IPS-18c (cell line): ENCODE results near the gene COL19A1.
"Not testable (repeated sequence)": the region's sequence is repeated elsewhere in the genome, so short reads cannot be mapped to it uniquely, and the experiment has no call there.

Experiments used
- H3K4me3 ChIP-seq: 2 replicates; pipeline ENCODE4 v1.7.0; 2013; ENCODE audit warnings: low read depth, mild to moderate bottlenecking, low read length, moderate library complexity; ENCODE audit not compliant: insufficient read depth
- H3K9me3 ChIP-seq: one replicate; pipeline ENCODE4 v1.6.1; 2013; ENCODE audit warnings: mild to moderate bottlenecking, low read length, moderate library complexity; ENCODE audit not compliant: control insufficient read depth, insufficient read depth

The COL19A1 gene

GRCh38 chr6:69866351-69866769 is at the start of gene COL19A1:
TSS of gene COL19A1 (plus strand) at chr6:69866556. CDS start at chr6:69879568, 13,012 bp downstream.
- Histone ChIP-seq H3K4me3 (peak within 1 kb of the TSS; percentile 64), H3K9me3 (peaks cover 3% of the 10 kb centered on the region)

GRCh38 chr6:69816569-69816968 is 49.8 kb upstream of the COL19A1 start:
- Histone ChIP-seq H3K4me3 (no peak overlapping the region), H3K9me3 (peaks cover 2% of the 10 kb centered on the region)

DNA sequence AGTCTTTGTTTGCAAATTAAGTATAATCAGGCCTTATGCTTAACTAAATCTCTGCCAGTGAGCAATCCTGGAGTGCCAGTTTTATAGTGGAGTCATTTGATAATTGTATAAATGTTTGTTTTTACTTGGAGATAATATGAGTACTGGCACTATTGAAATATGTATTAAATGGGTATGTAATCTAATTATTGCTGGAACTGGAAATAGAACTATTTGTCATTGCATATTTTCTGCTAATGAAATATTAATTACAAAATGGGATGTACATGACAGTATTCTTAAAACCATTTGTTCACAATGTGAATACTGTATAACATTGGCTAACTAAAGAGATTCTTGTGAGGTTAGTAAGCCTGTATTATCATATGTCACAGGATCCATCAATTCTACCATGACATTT is 49.0 kb upstream of the COL19A1 start:
- H3K9me3 ChIP-seq = no peaks in the 10 kb centered on the region
- H3K4me3 ChIP-seq = no peak overlapping the region

GRCh38 chr6:69818223-69818930 is 48.0 kb upstream of the COL19A1 start:
- Histone ChIP-seq H3K4me3 (no peak overlapping the region), H3K9me3 (no peaks in the 10 kb centered on the region)

DNA sequence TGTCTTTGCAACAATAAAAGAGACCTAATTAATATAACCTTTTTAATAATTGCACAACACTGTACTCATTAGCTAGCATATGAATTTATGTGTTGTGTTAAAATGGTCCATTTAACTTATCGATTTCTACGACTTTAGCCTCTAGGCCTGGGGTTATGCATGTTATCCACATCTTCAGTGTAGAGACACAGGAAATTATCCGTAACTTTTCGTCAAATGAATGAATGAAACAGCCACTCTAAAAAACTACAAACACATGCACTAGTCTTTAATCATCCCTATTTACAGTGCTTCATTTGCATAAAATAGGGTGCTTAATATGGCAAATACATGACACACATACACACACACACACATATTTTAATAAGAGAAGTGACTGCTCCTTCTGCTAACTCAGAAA is 47.2 kb upstream of the COL19A1 start:
- Histone ChIP-seq H3K9me3 (no peaks in the 10 kb centered on the region), H3K4me3 (no peak overlapping the region)

- no peak overlapping the region for H3K4me3 ChIP-seq
- H3K9me3 ChIP-seq = no peaks in the 10 kb centered on the region
These were observed 46.3 kb upstream of the COL19A1 start for GRCh38 chr6:69820018-69820417.

DNA sequence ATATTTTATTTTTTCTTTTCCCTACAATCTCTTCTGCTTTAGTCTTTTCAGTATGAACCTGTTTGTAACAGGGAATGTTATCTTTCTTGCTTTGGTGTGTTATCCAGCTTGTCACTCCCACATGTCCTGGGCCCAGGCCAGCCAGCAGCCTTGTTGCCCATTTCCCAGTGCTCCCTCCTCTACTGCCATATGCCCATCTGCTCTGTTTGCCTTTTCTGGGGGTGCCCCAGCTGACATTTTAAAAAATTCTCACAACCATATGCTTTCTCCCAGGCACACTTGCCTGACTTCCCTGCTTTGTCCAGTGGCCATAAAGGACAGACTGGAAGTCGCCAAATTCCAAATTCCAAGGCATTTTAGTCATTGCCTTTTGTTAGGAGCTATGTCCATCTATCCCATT is 45.9 kb upstream of the COL19A1 start:
- H3K4me3 ChIP-seq = no peak overlapping the region
- no peaks in the 10 kb centered on the region for H3K9me3 ChIP-seq

- not testable (repeated sequence) for H3K9me3 ChIP-seq, H3K4me3 ChIP-seq
These were observed 42.0 kb upstream of the COL19A1 start for GRCh38 chr6:69824355-69824754.

- H3K9me3 ChIP-seq = no peaks in the 10 kb centered on the region
These were observed 40.5 kb upstream of the COL19A1 start for GRCh38 chr6:69825904-69826303.

GRCh38 chr6:69827276-69827893 is 39.0 kb upstream of the COL19A1 start:
- no peak overlapping the region for H3K4me3 ChIP-seq

More at GRCh38 chr6:69825904-69826303, 40.5 kb upstream of the COL19A1 start:
- no peak overlapping the region for H3K4me3 ChIP-seq

GRCh38 chr6:69832558-69832957 is 33.8 kb upstream of the COL19A1 start:
- H3K9me3 ChIP-seq = no peaks in the 10 kb centered on the region
- H3K4me3 ChIP-seq = no peak overlapping the region

More at GRCh38 chr6:69827276-69827893, 39.0 kb upstream of the COL19A1 start:
- no peaks in the 10 kb centered on the region for H3K9me3 ChIP-seq

GRCh38 chr6:69835414-69836179 is 30.8 kb upstream of the COL19A1 start:
- H3K4me3 ChIP-seq = no peak overlapping the region
- no peaks in the 10 kb centered on the region for H3K9me3 ChIP-seq

DNA sequence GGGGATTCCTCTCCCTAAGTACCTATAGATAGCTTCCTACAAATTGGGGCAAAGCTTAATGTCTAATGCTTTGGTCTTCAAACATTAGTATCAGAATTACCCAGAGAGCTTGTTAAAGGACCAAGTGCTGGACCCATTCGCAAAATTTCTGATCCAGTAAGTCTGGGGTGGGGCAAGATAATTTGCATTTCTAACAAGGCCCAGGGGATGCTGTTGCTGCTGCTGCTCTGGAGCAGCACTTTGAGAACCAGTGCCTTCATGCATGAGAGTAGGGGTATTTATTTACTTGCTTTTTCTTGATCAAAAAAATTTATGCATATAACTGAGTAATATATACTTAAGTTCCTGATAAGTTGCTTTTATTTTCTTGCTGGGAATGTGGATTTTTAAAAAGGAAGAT is 24.5 kb upstream of the COL19A1 start:
- H3K9me3 ChIP-seq = no peaks in the 10 kb centered on the region
- H3K4me3 ChIP-seq = no peak overlapping the region

GRCh38 chr6:69843189-69843588 is 23.2 kb upstream of the COL19A1 start:
- Histone ChIP-seq H3K9me3 (no peaks in the 10 kb centered on the region), H3K4me3 (no peak overlapping the region)

DNA sequence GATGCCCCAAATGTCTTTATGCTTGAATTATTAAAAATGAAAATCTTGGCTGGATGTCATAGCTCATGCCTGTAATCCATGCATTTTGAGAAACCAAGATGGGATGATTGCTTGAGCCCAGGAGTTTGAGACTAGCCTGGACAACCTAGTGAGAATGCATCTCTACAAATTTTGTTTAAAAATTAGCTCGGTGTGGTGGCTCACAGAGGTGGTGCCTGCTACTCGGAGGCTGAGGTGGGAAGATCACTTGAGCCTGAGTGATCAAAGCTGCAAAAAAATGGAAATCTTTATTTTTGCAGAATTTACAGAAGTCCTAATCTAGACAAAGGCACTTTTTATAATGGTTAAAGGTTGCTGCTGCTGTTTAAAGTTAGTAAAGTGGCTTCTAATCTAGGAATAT is 20.0 kb upstream of the COL19A1 start:
- Histone ChIP-seq H3K9me3 (no peaks in the 10 kb centered on the region), H3K4me3 (no peak overlapping the region)

- H3K9me3 ChIP-seq = no peaks in the 10 kb centered on the region
- no peak overlapping the region for H3K4me3 ChIP-seq
These were observed 19.4 kb upstream of the COL19A1 start for GRCh38 chr6:69846770-69847491.

GRCh38 chr6:69847492-69847788 is 18.9 kb upstream of the COL19A1 start:
- H3K4me3 ChIP-seq = no peak overlapping the region

GRCh38 chr6:69848552-69848951 is 17.8 kb upstream of the COL19A1 start:
- no peaks in the 10 kb centered on the region for H3K9me3 ChIP-seq
- no peak overlapping the region for H3K4me3 ChIP-seq

More at GRCh38 chr6:69847492-69847788, 18.9 kb upstream of the COL19A1 start:
- no peaks in the 10 kb centered on the region for H3K9me3 ChIP-seq
